Brain microvascular endothelial cell (primary cell): ENCODE measurements around the gene PACRG.
"Not testable (repeated sequence)": the region's sequence is repeated elsewhere in the genome, so short reads cannot be mapped to it uniquely, and the experiment has no call there.

Experiments
- DNase-seq: peaks from one replicate; pipeline ENCODE4 v3.0.0-alpha.2; 2020
- H3K27ac ChIP-seq: fragments of 250-450 bp; sonication (Bioruptor Pico); 2 replicates; pipeline ENCODE4 v1.5.1; 2020; ENCODE audit warnings: mild to moderate bottlenecking, moderate library complexity
- H3K27me3 ChIP-seq: fragments of 250-450 bp; sonication (Bioruptor Pico); replicated peaks from 2 replicates; pipeline ENCODE4 v1.5.1; 2020; ENCODE audit warnings: mild to moderate bottlenecking
- H3K36me3 ChIP-seq: fragments of 250-450 bp; sonication (Bioruptor Pico); replicated peaks from 2 replicates; pipeline ENCODE4 v1.5.1; 2020; ENCODE audit warnings: mild to moderate bottlenecking
- H3K4me3 ChIP-seq: 2 replicates; pipeline ENCODE4 v1.5.1; 2011; ENCODE audit warnings: low read depth, mild to moderate bottlenecking, control low read depth, low read length, moderate library complexity
- CTCF ChIP-seq: IDR thresholded peaks from 2 replicates; pipeline ENCODE4 v1.5.1; 2011; ENCODE audit warnings: low read depth, mild to moderate bottlenecking, moderate library complexity, low read length, control low read depth, inconsistent platforms; ENCODE audit errors: missing control alignments
- in situ Hi-C: cut with HindIII; loops from 2 replicates; pipeline ENCODE4 v1.10.0; 2017; ENCODE audit warnings: low sequenced_read_pairs, low pct_ligation_motif_present

Gene PACRG

GRCh38 chr6:162973151-162973872, 245.5 kb downstream of the PACRG start:
- Histone ChIP-seq H3K4me3 (no peak overlapping the region), H3K27me3 (no peaks in the 10 kb centered on the region), H3K36me3 (no peaks in the 10 kb centered on the region), H3K27ac (no peak overlapping the region)
- in situ Hi-C loops, result no loop called here
- no peak for DNase-seq
- no peak for TF ChIP-seq CTCF

- in situ Hi-C loops, result no loop called here
- H3K4me3 ChIP-seq, result no peak overlapping the region
- no peaks in the 10 kb centered on the region for H3K36me3 ChIP-seq
- H3K27me3 ChIP-seq, result no peaks in the 10 kb centered on the region
- no peak for DNase-seq
- no peak for TF ChIP-seq CTCF
- H3K27ac ChIP-seq, result no peak overlapping the region
These were observed 246.2 kb downstream of the PACRG start for GRCh38 chr6:162973980-162974379.

- no peak for TF ChIP-seq CTCF
- Histone ChIP-seq H3K4me3 (no peak overlapping the region), H3K36me3 (no peaks in the 10 kb centered on the region), H3K27me3 (no peaks in the 10 kb centered on the region), H3K27ac (no peak overlapping the region)
- no peak for DNase-seq
- in situ Hi-C loops, result no loop called here
These were observed 246.9 kb downstream of the PACRG start for GRCh38 chr6:162974685-162975084.

GRCh38 chr6:162976141-162976540, 248.4 kb downstream of the PACRG start:
- Histone ChIP-seq H3K4me3 (no peak overlapping the region), H3K36me3 (no peaks in the 10 kb centered on the region), H3K27ac (no peak overlapping the region), H3K27me3 (no peaks in the 10 kb centered on the region)
- no peak for TF ChIP-seq CTCF
- in situ Hi-C loops, result no loop called here
- DNase-seq, result no peak

GRCh38 chr6:162983234-162983633, 255.5 kb downstream of the PACRG start:
- in situ Hi-C loops, DNase-seq, H3K36me3 ChIP-seq, H3K27ac ChIP-seq, H3K4me3 ChIP-seq, H3K27me3 ChIP-seq: not testable (repeated sequence)

- DNase-seq, result no peak
- in situ Hi-C loops, result no loop called here
- no peaks in the 10 kb centered on the region for H3K36me3 ChIP-seq
- no peak for TF ChIP-seq CTCF
- no peaks in the 10 kb centered on the region for H3K27me3 ChIP-seq
- no peak overlapping the region for H3K27ac ChIP-seq
- H3K4me3 ChIP-seq, result no peak overlapping the region
These were observed 271.0 kb downstream of the PACRG start for GRCh38 chr6:162998777-162999176.
